Measurements from ENCODE around the gene TMEM179. TPM values are rescaled to one million over a fixed set of nuclear protein-coding genes. Genes with fewer than 3 reads are reported as not detected.

The TMEM179 gene
- total and polyA plus RNA-seq, 2 of the 8 experiments (the other 6 are each of a cell fraction or from before 2014, with no cell fraction given): 2.9 to 4.0 TPM

GRCh38 chr14:104604458-104605449 is at the start of gene TMEM179 (continued):
- TF ChIP-seq NRF1 (IDR thresholded peaks at IDR 0.05; ENCODE audit: low read depth, low read length) (peak; percentile 50), POLR2A (IDR thresholded peaks at IDR 0.05; ENCODE audit: control extremely low read depth in 1 of 2, low read depth in 2 of 2, low read length in 2 of 2) (no peak), CHD2 (IDR thresholded peaks at IDR 0.05; ENCODE audit: low read length) (no peak)

Data from H1 (cell line).